CD14-positive monocyte (primary cell): ENCODE measurements around the gene PLK5. TPM values are rescaled to one million over a fixed set of nuclear protein-coding genes. Genes with fewer than 3 reads are reported as not detected.

Source experiments
- DNase-seq, 3 donors: peaks; one replicate each; pipeline ENCODE4 v3.0.0-alpha.2; 2011 to 2022
- H2AFZ ChIP-seq: 2 replicates; pipeline ENCODE4 v1.6.0; 2012; ENCODE audit warnings: mild to moderate bottlenecking, low read depth, low read length, inconsistent platforms; ENCODE audit not compliant: insufficient read depth, poor library complexity, severe bottlenecking
- H3K27ac ChIP-seq, 2 donors: 1 replicate in 1 of 2; 2 replicates in 1 of 2; pipeline ENCODE4 v1.5.1; 2012 to 2013; ENCODE audit warnings: low read length in 2 of 2, control low read depth in 1 of 2, inconsistent platforms in 1 of 2, low read depth in 1 of 2, mild to moderate bottlenecking in 1 of 2
- H3K27me3 ChIP-seq, 2 donors: one replicate each; pipeline versions ENCODE4 v1.6.0 to v1.6.1; 2011 to 2013; ENCODE audit warnings: low read length in 2 of 2; ENCODE audit not compliant: control insufficient read depth in 2 of 2, insufficient read depth in 2 of 2
- H3K36me3 ChIP-seq, 2 donors: replicated peaks in 1 of 2; 1 replicate in 1 of 2; 2 replicates in 1 of 2; pipeline versions ENCODE4 v1.5.1 to v1.6.1; 2012 to 2013; ENCODE audit warnings: low read length in 2 of 2, control low read depth in 1 of 2, inconsistent platforms in 1 of 2, mild to moderate bottlenecking in 1 of 2; ENCODE audit not compliant: insufficient read depth in 2 of 2, control insufficient read depth in 1 of 2
- H3K4me1 ChIP-seq, 2 donors: 1 replicate in 1 of 2; 2 replicates in 1 of 2; pipeline versions ENCODE4 v1.5.1 to v1.6.1; 2012 to 2013; ENCODE audit warnings: low read length in 2 of 2, control low read depth in 1 of 2, inconsistent platforms in 1 of 2, mild to moderate bottlenecking in 1 of 2, moderate library complexity in 1 of 2; ENCODE audit not compliant: insufficient read depth in 2 of 2, control insufficient read depth in 1 of 2
- H3K4me2 ChIP-seq: replicated peaks from 2 replicates; pipeline ENCODE3; 2012; ENCODE audit warnings: low read length, moderate library complexity, mild to moderate bottlenecking; ENCODE audit not compliant: poor library complexity, severe bottlenecking; ENCODE audit errors: extremely low read depth
- H3K4me3 ChIP-seq, 3 experiments: fragments of 200-600 bp in 1 of 3; sonication (generic) in 1 of 3; replicated peaks in 1 of 3; 1 replicate in 2 of 3; 2 replicates in 1 of 3; pipeline ENCODE4 v1.5.1; 2011 to 2013; ENCODE audit warnings: low read length in 3 of 3, mild to moderate bottlenecking in 3 of 3, control low read depth in 2 of 3, low read depth in 2 of 3, inconsistent platforms in 1 of 3, moderate library complexity in 1 of 3
- H3K79me2 ChIP-seq: 2 replicates; pipeline ENCODE4 v1.6.0; 2012; ENCODE audit warnings: mild to moderate bottlenecking, control low read depth, inconsistent platforms, low read length, moderate library complexity; ENCODE audit not compliant: insufficient read depth
- H3K9ac ChIP-seq: 2 replicates; pipeline ENCODE4 v1.6.0; 2017; ENCODE audit warnings: low read length, mild to moderate bottlenecking; ENCODE audit not compliant: insufficient read depth, poor library complexity, severe bottlenecking
- H3K9me3 ChIP-seq, 2 donors: replicated peaks in 1 of 2; 1 replicate in 1 of 2; 2 replicates in 1 of 2; pipeline versions ENCODE4 v1.5.1 to v1.6.1; 2012 to 2013; ENCODE audit warnings: low read length in 2 of 2, control low read depth in 1 of 2; ENCODE audit not compliant: control insufficient read depth in 1 of 2, insufficient read depth in 1 of 2
- H4K20me1 ChIP-seq: 2 replicates; pipeline ENCODE4 v1.6.0; 2012; ENCODE audit warnings: mild to moderate bottlenecking, low read length, control low read depth, moderate library complexity; ENCODE audit not compliant: insufficient read depth
- H3K27ac Mint-ChIP-seq, 7 donors: one replicate each; pipeline ENCODE4 v1.8.0; 2020; ENCODE audit warnings: mild to moderate bottlenecking in 7 of 7, mixed read lengths in 7 of 7, moderate library complexity in 6 of 7, inconsistent platforms in 2 of 7
- H3K27me3 Mint-ChIP-seq, 3 donors: one replicate each; pipeline ENCODE4 v1.8.0; 2021 to 2022; ENCODE audit warnings: low read depth in 3 of 3, mild to moderate bottlenecking in 3 of 3, mixed read lengths in 3 of 3, moderate library complexity in 3 of 3, inconsistent platforms in 1 of 3
- H3K36me3 Mint-ChIP-seq, 2 donors: one replicate each; pipeline ENCODE4 v1.8.0; 2020; ENCODE audit warnings: mixed read lengths in 2 of 2, inconsistent platforms in 1 of 2, mild to moderate bottlenecking in 1 of 2
- H3K4me1 Mint-ChIP-seq: one replicate; pipeline ENCODE4 v1.8.0; 2020; ENCODE audit warnings: mild to moderate bottlenecking, mixed read lengths
- H3K4me3 Mint-ChIP-seq, 2 donors: one replicate each; pipeline ENCODE4 v1.8.0; 2020; ENCODE audit warnings: mild to moderate bottlenecking in 2 of 2, mixed read lengths in 2 of 2, moderate library complexity in 1 of 2
- H3K9me3 Mint-ChIP-seq, 7 donors: one replicate each; pipeline ENCODE4 v1.8.0; 2020 to 2022; ENCODE audit warnings: mixed read lengths in 7 of 7, mild to moderate bottlenecking in 6 of 7, moderate library complexity in 6 of 7, inconsistent platforms in 2 of 7
- CTCF ChIP-seq: fragments of 200-600 bp; IDR thresholded peaks from one replicate; pipeline ENCODE4 v1.8.0; 2022; ENCODE audit warnings: antibody characterized with exemption, mild to moderate bottlenecking
- WGBS: methylation state at CpG from one replicate; pipeline ENCODE4 v1.1.5; 2013; ENCODE audit warnings: missing lambda C conversion rate; ENCODE audit not compliant: insufficient coverage; 5-methylcytosine and 5-hydroxymethylcytosine counted together
- intact Hi-C, 2 donors: fragments of 100-400 bp; cut with micrococcal nuclease; formaldehyde crosslinking; loops; one replicate each; pipeline versions ENCODE4 v1.15.0 to v1.15.1; 2023
- polyA plus RNA-seq, 3 donors: library from polyadenylated mRNA; depleted of rRNA in 1 of 3; unstranded in 2 of 3; stranded (reverse) in 1 of 3; fragments of 300-500 nt in 2 of 3; fragments of >200 nt in 1 of 3; fragmentation: Illumina TruSeq in 2 of 3; gene quantifications; 1 replicate in 2 of 3; 2 replicates in 1 of 3; pipeline ENCODE4 v1.2.3, GENCODE V29; 2012 to 2021

PLK5 gene
- polyA plus RNA-seq, 3 donors = not detected

GRCh38 chr19:1489463-1490310, 34.2 kb upstream of the PLK5 start:
- Mint-ChIP-seq H3K4me1 (peaks cover 20% of the 10 kb centered on the region), H3K27ac (no peak overlapping the region), H3K27me3 (peaks cover 8 to 27% (median 24%) of the 10 kb centered on the region in 3 donors), H3K4me3 (peak overlapping the region; percentile 30 to 48), H3K36me3 (no peaks in the 10 kb centered on the region), H3K9me3 (peaks cover 0 to 6% (median 0%) of the 10 kb centered on the region in 7 donors)
- 9% methylated on average over 30 of the region's 37 CpGs for WGBS
- H3K4me2 ChIP-seq = peak overlapping the region; percentile 94
- peaks cover 18 to 35% of the 10 kb centered on the region in 2 donors for H3K4me1 ChIP-seq
- H2AFZ ChIP-seq = peak overlapping the region; percentile 91
- H3K79me2 ChIP-seq = no peaks in the 10 kb centered on the region
- peak overlapping the region; percentile 56 for H3K9ac ChIP-seq
- peaks cover 0 to 21% of the 10 kb centered on the region in 2 donors for H3K27me3 ChIP-seq
- H3K36me3 ChIP-seq = no peaks in the 10 kb centered on the region
- DNase-seq = no peak
- H3K4me3 ChIP-seq = peak overlapping the region; percentile 34 to 81 (median 54)
- intact Hi-C loops = loop anchor here in 1 of 2 donors (5.0 kb wide), 1 partner anchor 78 kb away; the partner anchor contains the start of gene MEX3D
- no peak for TF ChIP-seq CTCF
- H4K20me1 ChIP-seq = no peaks in the 10 kb centered on the region
- H3K27ac ChIP-seq = no peak overlapping the region
- H3K9me3 ChIP-seq = no peaks in the 10 kb centered on the region

GRCh38 chr19:1490311-1491113, 33.4 kb upstream of the PLK5 start, which contains the start of gene PCSK4:
PCSK4 (minus strand) TSS chr19:1490350; CDS start chr19:1490346, 4 bp downstream.
- H3K36me3 ChIP-seq = no peaks in the 10 kb centered on the region
- peak within 1 kb of the TSS; percentile 36 to 81 (median 54) for H3K4me3 ChIP-seq
- no peaks in the 10 kb centered on the region for H3K9me3 ChIP-seq
- H2AFZ ChIP-seq = peak within 1 kb of the TSS; percentile 91
- peaks cover 0 to 21% of the 10 kb centered on the region in 2 donors for H3K27me3 ChIP-seq
- intact Hi-C loops = loop anchor here in 1 of 2 donors (5.0 kb wide), 1 partner anchor 77 kb away; the partner anchor contains the start of gene MEX3D
- H3K27ac Mint-ChIP-seq = peak within 1 kb of the TSS; percentile 79 to 96 (median 92)
- peak within 1 kb of the TSS; percentile 56 for H3K9ac ChIP-seq
- peak within 1 kb of the TSS in 1 of 2 donors; percentile 17 for H3K27ac ChIP-seq
- H3K4me3 Mint-ChIP-seq = peak within 1 kb of the TSS; percentile 86 to 93
- peaks cover 20% of the 10 kb centered on the region for H3K4me1 Mint-ChIP-seq
- H3K36me3 Mint-ChIP-seq = no peaks in the 10 kb centered on the region
- peaks cover 9 to 29% (median 27%) of the 10 kb centered on the region in 3 donors for H3K27me3 Mint-ChIP-seq
- H4K20me1 ChIP-seq = no peaks in the 10 kb centered on the region
- peaks cover 18 to 35% of the 10 kb centered on the region in 2 donors for H3K4me1 ChIP-seq
- peaks cover 0 to 6% (median 0%) of the 10 kb centered on the region in 7 donors for H3K9me3 Mint-ChIP-seq
- peak within 1 kb of the TSS; percentile 94 for H3K4me2 ChIP-seq
- no peak for TF ChIP-seq CTCF
- WGBS = 0% methylated on average over 70 of the region's 74 CpGs
- DNase-seq = peak; percentile 95 to 98 (median 98)
- H3K79me2 ChIP-seq = no peaks in the 10 kb centered on the region
